ENCODE results near the gene DENND6B. TPM values are rescaled to one million over a fixed set of nuclear protein-coding genes. Genes with fewer than 3 reads are reported as not detected.

The DENND6B gene
- total RNA-seq, 5 donors from 2014 or later (not counting 1 experiment from before 2014, with no cell fraction given): 2.1 to 5.0 (median 3.5) TPM

DNA sequence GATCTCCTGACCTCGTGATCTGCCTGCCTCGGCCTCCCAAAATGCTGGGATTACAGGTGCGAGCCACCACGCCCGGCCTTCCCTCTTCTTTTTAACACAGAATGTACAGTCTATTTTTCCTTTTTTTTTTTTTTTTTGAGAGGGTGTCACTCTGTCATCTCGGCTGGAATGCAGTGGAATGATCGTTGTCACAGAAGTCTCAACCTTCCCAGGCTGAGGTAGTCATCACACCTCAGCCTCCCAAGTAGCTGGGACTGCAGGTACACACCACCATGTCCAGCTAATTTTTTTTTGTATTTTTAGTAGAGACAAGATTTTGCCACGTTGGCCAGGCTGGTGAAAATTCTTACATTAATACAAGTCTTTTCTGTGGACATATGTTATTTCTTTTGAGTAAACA lies 29.4 kb upstream of the DENND6B start:
- Histone ChIP-seq H3K27ac (ENCODE audit: low read length) (no peak overlapping the region), H3K36me3 (ENCODE audit: control insufficient read depth in 2 of 2, extremely low read depth in 1 of 2, insufficient read depth in 1 of 2, low read length in 1 of 2) (peaks cover 10 to 16% of the 10 kb centered on the region in 2 donors), H3K4me1 (ENCODE audit: control insufficient read depth in 1 of 2, extremely low read depth in 1 of 2, insufficient read depth in 2 of 2, low read length in 2 of 2) (peaks cover 0 to 20% of the 10 kb centered on the region in 2 experiments), H3K27me3 (replicated peaks in 1 of 2; ENCODE audit: control insufficient read depth in 2 of 2, extremely low read depth in 1 of 2, insufficient read depth in 2 of 2, low read length in 1 of 2) (no peaks in the 10 kb centered on the region), H3K4me3 (ENCODE audit: control insufficient read depth in 1 of 2, extremely low read depth in 1 of 2, low read length in 1 of 2) (no peak overlapping the region), H3K9me3 (no peaks in the 10 kb centered on the region)
- Mint-ChIP-seq H3K27me3 (no peaks in the 10 kb centered on the region), H3K36me3 (peaks cover 20% of the 10 kb centered on the region), H3K9me3 (no peaks in the 10 kb centered on the region), H3K4me1 (peaks cover 18 to 40% (median 31%) of the 10 kb centered on the region in 3 donors), H3K27ac (no peak overlapping the region), H3K4me3 (no peak overlapping the region)
- ATAC-seq (replicated peaks in 1 of 4): no peak
- WGBS (ENCODE audit: insufficient coverage): no CpG with 5 or more reads among the region's 8 CpGs
- POLR2A ChIA-PET: interaction anchor here in 1 of 2 donors (0.6 kb wide), 1 partner anchor 145 kb away, joined by 5 read pairs; no protein-coding TSS in a partner anchor
- DNase-seq: no peak
- CTCF ChIA-PET: no interaction called here

DNA sequence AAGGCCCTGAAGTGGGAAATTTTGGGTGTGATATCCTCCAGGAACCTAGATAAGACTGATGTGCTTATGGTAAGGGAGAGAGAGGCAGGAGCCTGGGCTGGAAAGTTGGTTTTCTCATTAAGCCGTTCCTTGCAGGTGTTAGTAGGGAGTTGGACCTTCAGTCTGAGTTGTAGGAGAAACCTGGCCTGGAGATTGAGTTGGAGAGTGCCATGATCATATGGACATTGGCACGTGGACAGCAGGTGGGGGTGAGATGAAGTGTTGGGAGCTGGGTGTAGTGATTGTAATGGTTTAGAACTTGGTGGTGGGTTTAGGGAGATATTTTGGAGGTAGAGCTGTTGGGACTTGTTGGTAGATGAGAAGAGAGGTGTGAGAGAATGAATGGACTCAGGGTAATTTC lies 21.2 kb upstream of the DENND6B start:
- peaks cover 0 to under 1% (median under 1%) of the 10 kb centered on the region in 3 donors for H3K4me1 Mint-ChIP-seq
- H3K27ac Mint-ChIP-seq: no peak overlapping the region
- no peak overlapping the region for H3K4me3 ChIP-seq (ENCODE audit: control insufficient read depth in 1 of 2, extremely low read depth in 1 of 2, low read length in 1 of 2)
- H3K9me3 ChIP-seq: no peaks in the 10 kb centered on the region
- no peak for DNase-seq
- POLR2A ChIA-PET: no interaction called here
- H3K36me3 ChIP-seq (ENCODE audit: control insufficient read depth in 2 of 2, extremely low read depth in 1 of 2, insufficient read depth in 1 of 2, low read length in 1 of 2): peaks cover 2 to 18% of the 10 kb centered on the region in 2 donors
- no peaks in the 10 kb centered on the region for H3K36me3 Mint-ChIP-seq
- peak overlapping the region; percentile 21 for H3K27ac ChIP-seq (ENCODE audit: low read length)
- H3K4me1 ChIP-seq (ENCODE audit: control insufficient read depth in 1 of 2, extremely low read depth in 1 of 2, insufficient read depth in 2 of 2, low read length in 2 of 2): peaks cover 2 to 18% of the 10 kb centered on the region in 2 experiments
- CTCF ChIA-PET: no interaction called here
- no peaks in the 10 kb centered on the region for H3K27me3 Mint-ChIP-seq
- H3K9me3 Mint-ChIP-seq: no peaks in the 10 kb centered on the region
- WGBS (ENCODE audit: insufficient coverage): 81% methylated on average over 2 of the region's 2 CpGs
- H3K4me3 Mint-ChIP-seq: no peak overlapping the region
- no peak for ATAC-seq (replicated peaks in 1 of 4)
- H3K27me3 ChIP-seq (replicated peaks in 1 of 2; ENCODE audit: control insufficient read depth in 2 of 2, extremely low read depth in 1 of 2, insufficient read depth in 2 of 2, low read length in 1 of 2): no peaks in the 10 kb centered on the region

DNA sequence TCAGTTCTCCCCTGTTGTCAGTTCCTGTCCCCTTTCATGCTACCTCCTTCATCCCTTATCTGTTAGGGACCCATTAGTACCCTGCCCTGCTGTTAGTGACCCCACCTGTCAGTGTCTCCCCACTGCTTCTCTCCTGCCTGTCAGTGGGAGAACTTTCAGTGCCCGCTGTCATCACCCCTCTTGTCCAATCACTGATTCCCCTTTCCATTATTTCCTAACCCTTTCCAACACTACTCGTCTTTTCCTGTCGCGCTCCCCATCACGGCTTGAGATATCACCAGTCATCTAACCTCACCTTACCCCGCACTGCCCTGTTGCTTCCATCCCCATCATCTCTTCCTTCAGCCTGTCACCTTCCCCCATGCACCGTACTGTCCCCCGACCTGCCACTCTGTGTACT lies 20.3 kb upstream of the DENND6B start:
- Histone ChIP-seq H3K9me3 (no peaks in the 10 kb centered on the region), H3K4me1 (ENCODE audit: control insufficient read depth in 1 of 2, extremely low read depth in 1 of 2, insufficient read depth in 2 of 2, low read length in 2 of 2) (peaks cover 2 to 27% of the 10 kb centered on the region in 2 experiments), H3K27ac (ENCODE audit: low read length) (no peak overlapping the region), H3K36me3 (ENCODE audit: control insufficient read depth in 2 of 2, extremely low read depth in 1 of 2, insufficient read depth in 1 of 2, low read length in 1 of 2) (peaks cover 1 to 18% of the 10 kb centered on the region in 2 donors), H3K27me3 (replicated peaks in 1 of 2; ENCODE audit: control insufficient read depth in 2 of 2, extremely low read depth in 1 of 2, insufficient read depth in 2 of 2, low read length in 1 of 2) (no peaks in the 10 kb centered on the region), H3K4me3 (ENCODE audit: control insufficient read depth in 1 of 2, extremely low read depth in 1 of 2, low read length in 1 of 2) (no peak overlapping the region)
- CTCF ChIA-PET: no interaction called here
- no peak overlapping the region for H3K27ac Mint-ChIP-seq
- DNase-seq: no peak
- no peaks in the 10 kb centered on the region for H3K9me3 Mint-ChIP-seq
- POLR2A ChIA-PET: no interaction called here
- WGBS (ENCODE audit: insufficient coverage): 91% methylated on average over 8 of the region's 8 CpGs
- no peaks in the 10 kb centered on the region for H3K36me3 Mint-ChIP-seq
- peaks cover 0 to 6% (median 5%) of the 10 kb centered on the region in 3 donors for H3K4me1 Mint-ChIP-seq
- no peak for ATAC-seq (replicated peaks in 1 of 4)
- H3K27me3 Mint-ChIP-seq: no peaks in the 10 kb centered on the region
- no peak overlapping the region for H3K4me3 Mint-ChIP-seq

DNA sequence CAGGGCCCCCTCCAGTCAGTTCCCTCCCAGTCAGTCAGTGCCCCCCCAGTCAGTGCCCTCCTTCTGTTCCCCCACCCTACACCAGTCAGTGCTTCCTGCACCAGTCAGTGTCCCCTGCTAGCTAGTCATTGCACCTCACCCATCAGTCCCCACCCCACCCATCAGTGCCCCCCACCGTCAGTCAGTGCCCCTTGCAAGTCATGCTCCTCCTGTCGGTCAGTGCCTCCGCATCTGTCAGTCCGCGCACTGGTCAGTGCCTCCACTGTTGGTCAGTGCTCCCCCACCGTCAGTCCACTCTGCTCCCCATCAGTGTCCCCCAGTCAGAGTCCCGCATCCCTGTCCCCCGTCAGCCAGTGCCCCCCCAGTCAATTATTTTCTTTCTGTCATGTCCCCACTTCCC lies 19.7 kb upstream of the DENND6B start:
- H3K9me3 ChIP-seq: no peaks in the 10 kb centered on the region
- Mint-ChIP-seq H3K27me3 (no peaks in the 10 kb centered on the region), H3K4me1 (peaks cover 0 to 10% (median 8%) of the 10 kb centered on the region in 3 donors), H3K27ac (no peak overlapping the region), H3K9me3 (no peaks in the 10 kb centered on the region), H3K4me3 (no peak overlapping the region), H3K36me3 (no peaks in the 10 kb centered on the region)
- H3K27ac ChIP-seq (ENCODE audit: low read length): no peak overlapping the region
- H3K4me3 ChIP-seq (ENCODE audit: control insufficient read depth in 1 of 2, extremely low read depth in 1 of 2, low read length in 1 of 2): no peak overlapping the region
- peaks cover 2 to 33% of the 10 kb centered on the region in 2 experiments for H3K4me1 ChIP-seq (ENCODE audit: control insufficient read depth in 1 of 2, extremely low read depth in 1 of 2, insufficient read depth in 2 of 2, low read length in 2 of 2)
- DNase-seq: no peak
- 92% methylated on average over 6 of the region's 8 CpGs for WGBS (ENCODE audit: insufficient coverage)
- no peak for ATAC-seq (replicated peaks in 1 of 4)
- POLR2A ChIA-PET: no interaction called here
- CTCF ChIA-PET: no interaction called here
- peaks cover 0 to 16% of the 10 kb centered on the region in 2 donors for H3K36me3 ChIP-seq (ENCODE audit: control insufficient read depth in 2 of 2, extremely low read depth in 1 of 2, insufficient read depth in 1 of 2, low read length in 1 of 2)
- no peaks in the 10 kb centered on the region for H3K27me3 ChIP-seq (replicated peaks in 1 of 2; ENCODE audit: control insufficient read depth in 2 of 2, extremely low read depth in 1 of 2, insufficient read depth in 2 of 2, low read length in 1 of 2)

DNA sequence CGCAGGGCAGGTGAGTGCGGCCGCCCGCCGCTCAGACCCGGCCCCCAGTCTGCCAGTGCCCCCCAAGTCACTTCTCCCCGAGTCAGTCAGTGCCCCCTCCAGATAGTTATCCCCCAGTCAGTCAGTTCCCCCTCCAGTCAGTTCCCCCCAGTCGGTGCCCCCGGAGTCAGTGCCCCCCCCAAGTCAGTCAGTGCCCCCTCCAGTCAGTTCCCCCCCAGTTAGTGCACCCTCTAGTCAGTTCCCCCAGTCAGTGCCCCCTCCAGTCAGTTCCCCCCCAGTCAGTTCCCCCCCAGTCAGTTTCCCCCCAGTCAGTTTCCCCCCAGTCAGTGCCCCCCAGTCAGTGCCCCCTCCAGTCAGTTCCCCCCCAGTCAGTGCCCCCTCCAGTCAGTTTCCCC lies 16.7 kb upstream of the DENND6B start:
- Histone ChIP-seq H3K27ac (ENCODE audit: low read length) (peak overlapping the region; percentile 34), H3K4me3 (ENCODE audit: control insufficient read depth in 1 of 2, extremely low read depth in 1 of 2, low read length in 1 of 2) (peak overlapping the region; percentile 57 to 58), H3K36me3 (ENCODE audit: control insufficient read depth in 2 of 2, extremely low read depth in 1 of 2, insufficient read depth in 1 of 2, low read length in 1 of 2) (peaks cover 0 to 14% of the 10 kb centered on the region in 2 donors), H3K4me1 (ENCODE audit: control insufficient read depth in 1 of 2, extremely low read depth in 1 of 2, insufficient read depth in 2 of 2, low read length in 2 of 2) (peaks cover 2 to 37% of the 10 kb centered on the region in 2 experiments), H3K27me3 (replicated peaks in 1 of 2; ENCODE audit: control insufficient read depth in 2 of 2, extremely low read depth in 1 of 2, insufficient read depth in 2 of 2, low read length in 1 of 2) (no peaks in the 10 kb centered on the region), H3K9me3 (no peaks in the 10 kb centered on the region)
- peak overlapping the region in 2 of 3 donors; percentile 31 to 82 for H3K4me3 Mint-ChIP-seq
- 0% methylated on average over 2 of the region's 9 CpGs for WGBS (ENCODE audit: insufficient coverage)
- H3K9me3 Mint-ChIP-seq: no peaks in the 10 kb centered on the region
- peak in 2 of 35 experiments; percentile 12 to 23 for DNase-seq
- POLR2A ChIA-PET: no interaction called here
- peaks cover 0 to 14% (median 11%) of the 10 kb centered on the region in 3 donors for H3K4me1 Mint-ChIP-seq
- H3K27ac Mint-ChIP-seq: no peak overlapping the region
- H3K27me3 Mint-ChIP-seq: no peaks in the 10 kb centered on the region
- no peak for ATAC-seq (replicated peaks in 1 of 4)
- CTCF ChIA-PET: no interaction called here
- H3K36me3 Mint-ChIP-seq: no peaks in the 10 kb centered on the region

DNA sequence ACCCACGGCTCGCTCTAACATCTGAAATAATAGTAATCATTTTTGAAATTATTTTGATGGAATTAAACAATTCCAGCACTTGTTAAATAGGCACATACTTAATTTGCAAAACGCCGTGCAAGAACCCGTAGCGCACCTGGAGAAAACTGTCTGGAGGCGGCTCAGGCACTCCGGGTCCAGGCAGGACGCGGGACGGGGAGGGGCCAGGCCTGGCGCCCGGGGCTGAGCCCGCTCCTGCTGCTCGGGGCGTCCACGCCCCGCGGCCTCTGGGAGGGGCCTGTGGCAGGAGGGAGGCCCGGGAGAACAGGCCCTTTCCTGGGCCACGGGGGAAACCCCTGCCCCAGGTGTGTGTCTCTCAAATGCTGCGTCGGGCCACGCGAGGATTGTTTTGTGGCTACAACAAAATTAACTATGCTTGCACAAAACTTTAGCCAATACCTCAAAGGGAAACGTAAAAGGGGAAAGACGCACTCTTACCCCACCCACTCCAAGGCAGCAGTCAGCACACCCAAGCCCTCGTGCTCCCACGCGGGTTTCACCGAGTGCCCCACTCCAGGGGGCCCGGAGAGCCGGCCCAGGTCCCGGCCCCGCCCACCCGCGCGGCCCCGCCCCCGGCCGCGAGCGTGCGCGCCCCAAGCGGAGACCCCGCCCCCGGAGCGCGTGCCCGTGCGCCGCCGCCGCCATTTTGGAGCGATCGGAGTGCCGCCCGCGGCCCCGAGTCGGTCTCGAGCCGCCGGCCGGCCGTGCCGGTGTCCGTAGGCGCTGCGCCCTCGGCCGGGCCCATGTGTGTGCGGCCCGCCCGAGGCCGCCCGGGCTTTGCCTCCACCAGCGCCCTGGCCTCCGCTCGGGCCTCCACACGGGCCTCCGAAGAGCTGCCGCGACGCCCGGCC lies 16.1 kb upstream of the DENND6B start, which contains the start of gene PPP6R2:
Gene PPP6R2 (plus strand): TSS at position 677 of the 890 bp plus-strand sequence. CDS start 50,582 bp downstream, outside the sequence.
- no peaks in the 10 kb centered on the region for H3K9me3 ChIP-seq
- CTCF ChIA-PET: interaction anchor here in 1 of 2 donors (0.6 to 1.4 kb wide), 6 partner anchors 11 to 278 kb away, joined by 3 to 4 read pairs (median 4); partner anchors contain the start of gene LMF2
- peaks cover 0 to 10% of the 10 kb centered on the region in 2 donors for H3K36me3 ChIP-seq (ENCODE audit: control insufficient read depth in 2 of 2, extremely low read depth in 1 of 2, insufficient read depth in 1 of 2, low read length in 1 of 2)

More for the DNA sequence above, 16.1 kb upstream of the DENND6B start, which contains the start of gene PPP6R2:
- peaks cover 2 to 37% of the 10 kb centered on the region in 2 experiments for H3K4me1 ChIP-seq (ENCODE audit: control insufficient read depth in 1 of 2, extremely low read depth in 1 of 2, insufficient read depth in 2 of 2, low read length in 2 of 2)
- DNase-seq (peak; percentile 73 to 93 (median 84)), ATAC-seq (replicated peaks in 1 of 4) (peak; percentile 78 to 87 (median 82))
- H3K27ac ChIP-seq (ENCODE audit: low read length): peak within 1 kb of the TSS; percentile 80
- no peaks in the 10 kb centered on the region for H3K36me3 Mint-ChIP-seq
- no peaks in the 10 kb centered on the region for H3K27me3 Mint-ChIP-seq
- peak within 1 kb of the TSS; percentile 57 to 61 for H3K4me3 ChIP-seq (ENCODE audit: control insufficient read depth in 1 of 2, extremely low read depth in 1 of 2, low read length in 1 of 2)
- POLR2A ChIA-PET: no interaction called here
- no peaks in the 10 kb centered on the region for H3K9me3 Mint-ChIP-seq
- WGBS (ENCODE audit: insufficient coverage): under 1% methylated on average over 70 of the region's 87 CpGs
- peaks cover 0 to 14% (median 11%) of the 10 kb centered on the region in 3 donors for H3K4me1 Mint-ChIP-seq
- peak within 1 kb of the TSS; percentile 86 to 90 for H3K27ac Mint-ChIP-seq
- peak within 1 kb of the TSS; percentile 82 to 86 (median 84) for H3K4me3 Mint-ChIP-seq
- H3K27me3 ChIP-seq (replicated peaks in 1 of 2; ENCODE audit: control insufficient read depth in 2 of 2, extremely low read depth in 1 of 2, insufficient read depth in 2 of 2, low read length in 1 of 2): no peaks in the 10 kb centered on the region
